H9 (cell line): ENCODE data around the gene RNF5. TPM values are rescaled to one million over a fixed set of nuclear protein-coding genes. Genes with fewer than 3 reads are reported as not detected.
A peak's percentile ranks its signal among the peaks of the same experiment; 100 is the strongest.

ENCODE experiments used
- DNase-seq: peaks from one replicate; pipeline ENCODE4 v3.0.0-alpha.2; 2017
- H2AFZ ChIP-seq: one replicate; pipeline ENCODE4 v1.6.1; 2013; ENCODE audit warnings: mild to moderate bottlenecking, low read length, control low read depth, moderate library complexity
- H2AK5ac ChIP-seq: 2 replicates; pipeline ENCODE4 v1.6.1; 2013; ENCODE audit warnings: low read length, control low read depth, mixed read lengths; ENCODE audit not compliant: insufficient read length
- H2BK120ac ChIP-seq: one replicate; pipeline ENCODE4 v1.6.1; 2013; ENCODE audit warnings: low read depth, mild to moderate bottlenecking, low read length, control low read depth, inconsistent platforms; ENCODE audit not compliant: poor library complexity, severe bottlenecking
- H2BK12ac ChIP-seq: 2 replicates; pipeline ENCODE4 v1.6.1; 2013; ENCODE audit warnings: low read length, control low read depth, mixed read lengths, low read depth; ENCODE audit not compliant: insufficient read length
- H2BK15ac ChIP-seq: 2 replicates; pipeline ENCODE4 v1.6.1; 2013; ENCODE audit warnings: low read depth, low read length, control low read depth
- H2BK20ac ChIP-seq: one replicate; pipeline ENCODE4 v1.6.1; 2013; ENCODE audit warnings: low read depth, mild to moderate bottlenecking, low read length, control low read depth, inconsistent platforms; ENCODE audit not compliant: poor library complexity, severe bottlenecking
- H2BK5ac ChIP-seq: 2 replicates; pipeline ENCODE4 v1.6.1; 2013; ENCODE audit warnings: low read length, control low read depth, mixed read lengths; ENCODE audit not compliant: insufficient read length
- H3K14ac ChIP-seq: 2 replicates; pipeline ENCODE4 v1.6.1; 2013; ENCODE audit warnings: low read length, control low read depth; ENCODE audit not compliant: insufficient read depth
- H3K18ac ChIP-seq: 2 replicates; pipeline ENCODE4 v1.6.1; 2013; ENCODE audit warnings: low read depth, mild to moderate bottlenecking, mixed read lengths, low read length, control low read depth; ENCODE audit not compliant: insufficient read length
- H3K23ac ChIP-seq: 2 replicates; pipeline ENCODE4 v1.6.1; 2013; ENCODE audit warnings: low read length, control low read depth, mixed read lengths, low read depth; ENCODE audit not compliant: insufficient read length
- H3K23me2 ChIP-seq: 2 replicates; pipeline ENCODE4 v1.6.1; 2013; ENCODE audit warnings: low read depth, mild to moderate bottlenecking, mixed read lengths, low read length, control low read depth; ENCODE audit not compliant: insufficient read length, poor library complexity, severe bottlenecking
- H3K27ac ChIP-seq: 2 replicates; pipeline ENCODE4 v1.5.1; 2013; ENCODE audit warnings: low read length, control low read depth, mixed read lengths, low read depth; ENCODE audit not compliant: insufficient read length
- H3K27me3 ChIP-seq: 2 replicates; pipeline ENCODE4 v1.6.1; 2013; ENCODE audit warnings: low read length, control low read depth, inconsistent platforms; ENCODE audit not compliant: insufficient read depth
- H3K4ac ChIP-seq: 2 replicates; pipeline ENCODE4 v1.6.1; 2013; ENCODE audit warnings: low read depth, mild to moderate bottlenecking, control low read depth, inconsistent platforms, low read length, moderate library complexity
- H3K4me1 ChIP-seq: 2 replicates; pipeline ENCODE4 v1.6.1; 2013; ENCODE audit warnings: low read length, control low read depth, inconsistent platforms; ENCODE audit not compliant: insufficient read depth
- H3K4me2 ChIP-seq: 2 replicates; pipeline ENCODE4 v1.6.1; 2013; ENCODE audit warnings: low read length, control low read depth, mixed read lengths; ENCODE audit not compliant: insufficient read length, insufficient read depth
- H3K56ac ChIP-seq: 2 replicates; pipeline ENCODE4 v1.6.1; 2013; ENCODE audit warnings: low read depth, mild to moderate bottlenecking, mixed read lengths, low read length, control low read depth; ENCODE audit not compliant: insufficient read length
- H3K79me1 ChIP-seq: 2 replicates; pipeline ENCODE4 v1.6.1; 2013; ENCODE audit warnings: low read depth, mild to moderate bottlenecking, moderate library complexity, low read length, control low read depth, inconsistent platforms; ENCODE audit not compliant: insufficient read depth, poor library complexity, severe bottlenecking
- H3K79me2 ChIP-seq: 2 replicates; pipeline ENCODE4 v1.6.1; 2013; ENCODE audit warnings: low read length, control low read depth, inconsistent platforms; ENCODE audit not compliant: insufficient read depth
- H3K9ac ChIP-seq: 2 replicates; pipeline ENCODE4 v1.6.1; 2013; ENCODE audit warnings: low read length, control low read depth, mixed read lengths; ENCODE audit not compliant: insufficient read length; ENCODE audit errors: extremely low read depth
- H3K9me3 ChIP-seq: one replicate; pipeline ENCODE4 v1.6.1; 2013; ENCODE audit warnings: low read depth, low read length, inconsistent platforms; ENCODE audit not compliant: control insufficient read depth
- H3T11ph ChIP-seq: one replicate; pipeline ENCODE4 v1.6.1; 2013; ENCODE audit warnings: mild to moderate bottlenecking, low read length, control low read depth, inconsistent platforms
- H4K20me1 ChIP-seq: one replicate; pipeline ENCODE4 v1.6.1; 2013; ENCODE audit not compliant: control insufficient read depth, insufficient read length, insufficient read depth
- H4K5ac ChIP-seq: 2 replicates; pipeline ENCODE4 v1.6.1; 2013; ENCODE audit warnings: low read depth, mild to moderate bottlenecking, mixed read lengths, low read length, control low read depth; ENCODE audit not compliant: insufficient read length
- H4K8ac ChIP-seq: replicated peaks from 2 replicates; pipeline ENCODE4 v1.6.1; 2013; ENCODE audit warnings: low read length, control low read depth, mixed read lengths, low read depth; ENCODE audit not compliant: insufficient read length
- H4K91ac ChIP-seq: 2 replicates; pipeline ENCODE4 v1.6.1; 2013; ENCODE audit warnings: low read depth, mild to moderate bottlenecking, moderate library complexity, mixed read lengths, low read length, control low read depth; ENCODE audit not compliant: insufficient read length
- H3K27ac Mint-ChIP-seq, 3 experiments: 2 replicates in 2 of 3; 3 replicates in 1 of 3; pipeline ENCODE4 v1.8.0; 2020 to 2021; ENCODE audit warnings: mixed read lengths in 3 of 3, mild to moderate bottlenecking in 1 of 3, moderate library complexity in 1 of 3
- H3K27me3 Mint-ChIP-seq: 2 replicates; pipeline ENCODE4 v1.8.0; 2021; ENCODE audit warnings: low read depth, mild to moderate bottlenecking, moderate library complexity, mixed read lengths
- H3K36me3 Mint-ChIP-seq, 3 experiments: 2 replicates in 2 of 3; 3 replicates in 1 of 3; pipeline ENCODE4 v1.8.0; 2020 to 2021; ENCODE audit warnings: low read depth in 3 of 3, mixed read lengths in 3 of 3; ENCODE audit not compliant: insufficient read depth in 1 of 3
- H3K4me1 Mint-ChIP-seq, 2 experiments: 2 replicates each; pipeline ENCODE4 v1.8.0; 2020; ENCODE audit warnings: mixed read lengths in 2 of 2
- H3K4me3 Mint-ChIP-seq, 2 experiments: 2 replicates in 1 of 2; 3 replicates in 1 of 2; pipeline ENCODE4 v1.8.0; 2020 to 2021; ENCODE audit warnings: mild to moderate bottlenecking in 2 of 2, mixed read lengths in 2 of 2, moderate library complexity in 1 of 2
- H3K9me3 Mint-ChIP-seq, 2 experiments: 2 replicates in 1 of 2; 3 replicates in 1 of 2; pipeline ENCODE4 v1.8.0; 2020; ENCODE audit warnings: mild to moderate bottlenecking in 2 of 2, mixed read lengths in 2 of 2, moderate library complexity in 1 of 2
- CTCF ChIP-seq: fragments of 200-600 bp; sonication (generic); conservative IDR thresholded peaks from 3 replicates; pipeline ENCODE4 v1.8.0; 2021; ENCODE audit warnings: antibody characterized with exemption, mild to moderate bottlenecking
- WGBS: extraction: QIAGEN DNeasy Blood & Tissue Kit; methylation state at CpG from one replicate; pipeline ENCODE4 v1.1.7; 2013; ENCODE audit warnings: missing lambda C conversion rate, low lambda C conversion rate, mixed read lengths; ENCODE audit not compliant: insufficient read length; ENCODE audit errors: extremely low coverage; 5-methylcytosine and 5-hydroxymethylcytosine counted together
- total RNA-seq: library from RNA; stranded (reverse); gene quantifications from 2 replicates; pipeline ENCODE4 v1.2.1, GENCODE V29; 2021

The RNF5 gene
- total RNA-seq, 1 experiment from 2014 or later = 116 TPM

GRCh38 chr6:32167154-32167760, 10.9 kb upstream of the RNF5 start:
- no peak overlapping the region for H2AK5ac ChIP-seq
- no peaks in the 10 kb centered on the region for H3K9me3 ChIP-seq
- no peak overlapping the region for H2BK20ac ChIP-seq
- no peak overlapping the region for H4K91ac ChIP-seq
- no CpG with 5 or more reads among the region's 32 CpGs for WGBS
- no peak overlapping the region for H3K4me2 ChIP-seq
- Mint-ChIP-seq H3K27me3 (no peaks in the 10 kb centered on the region; the same call in 1 of the 2 replicates), H3K36me3 (peaks cover 46 to 79% (median 61%) of the 10 kb centered on the region in 3 experiments), H3K27ac (peak overlapping the region in 2 of 3 experiments; percentile 38 to 66; a peak in 5 of 7 replicates), H3K9me3 (no peaks in the 10 kb centered on the region), H3K4me3 (no peak overlapping the region; a peak in 2 of 5 replicates), H3K4me1 (peaks cover 3 to 23% of the 10 kb centered on the region in 2 experiments; a peak in 2 of 4 replicates)
- H2BK12ac ChIP-seq = no peak overlapping the region
- no peaks in the 10 kb centered on the region for H3K79me1 ChIP-seq
- no peak overlapping the region for H3K14ac ChIP-seq
- H2BK5ac ChIP-seq = no peak overlapping the region
- no peak overlapping the region for H4K5ac ChIP-seq
- no peaks in the 10 kb centered on the region for H3K27me3 ChIP-seq
- H2BK120ac ChIP-seq = no peak overlapping the region
- H3K56ac ChIP-seq = no peak overlapping the region
- H3K18ac ChIP-seq = no peak overlapping the region
- peak; percentile 68 for DNase-seq
- no peak overlapping the region for H2AFZ ChIP-seq
- H3K23me2 ChIP-seq = no peaks in the 10 kb centered on the region
- no peak overlapping the region for H4K8ac ChIP-seq
- H3K9ac ChIP-seq = no peak overlapping the region
- H3T11ph ChIP-seq = no peak overlapping the region
- H3K27ac ChIP-seq = no peak overlapping the region
- no peaks in the 10 kb centered on the region for H3K79me2 ChIP-seq
- peaks cover 2% of the 10 kb centered on the region for H4K20me1 ChIP-seq
- H3K23ac ChIP-seq = no peak overlapping the region
- TF ChIP-seq CTCF = no peak
- no peaks in the 10 kb centered on the region for H3K4me1 ChIP-seq
- no peak overlapping the region for H3K4ac ChIP-seq
- no peak overlapping the region for H2BK15ac ChIP-seq
